H9 (cell line): ENCODE measurements around the gene FXYD1. TPM values are rescaled to one million over a fixed set of nuclear protein-coding genes. Genes with fewer than 3 reads are reported as not detected.

Experiments used
- DNase-seq: peaks from one replicate; pipeline ENCODE4 v3.0.0-alpha.2; 2017
- H2AFZ ChIP-seq: one replicate; pipeline ENCODE4 v1.6.1; 2013; ENCODE audit warnings: mild to moderate bottlenecking, low read length, control low read depth, moderate library complexity
- H2AK5ac ChIP-seq: 2 replicates; pipeline ENCODE4 v1.6.1; 2013; ENCODE audit warnings: low read length, control low read depth, mixed read lengths; ENCODE audit not compliant: insufficient read length
- H2BK120ac ChIP-seq: one replicate; pipeline ENCODE4 v1.6.1; 2013; ENCODE audit warnings: low read depth, mild to moderate bottlenecking, low read length, control low read depth, inconsistent platforms; ENCODE audit not compliant: poor library complexity, severe bottlenecking
- H2BK12ac ChIP-seq: 2 replicates; pipeline ENCODE4 v1.6.1; 2013; ENCODE audit warnings: low read length, control low read depth, mixed read lengths, low read depth; ENCODE audit not compliant: insufficient read length
- H2BK15ac ChIP-seq: 2 replicates; pipeline ENCODE4 v1.6.1; 2013; ENCODE audit warnings: low read depth, low read length, control low read depth
- H2BK20ac ChIP-seq: one replicate; pipeline ENCODE4 v1.6.1; 2013; ENCODE audit warnings: low read depth, mild to moderate bottlenecking, low read length, control low read depth, inconsistent platforms; ENCODE audit not compliant: poor library complexity, severe bottlenecking
- H2BK5ac ChIP-seq: 2 replicates; pipeline ENCODE4 v1.6.1; 2013; ENCODE audit warnings: low read length, control low read depth, mixed read lengths; ENCODE audit not compliant: insufficient read length
- H3K14ac ChIP-seq: 2 replicates; pipeline ENCODE4 v1.6.1; 2013; ENCODE audit warnings: low read length, control low read depth; ENCODE audit not compliant: insufficient read depth
- H3K18ac ChIP-seq: 2 replicates; pipeline ENCODE4 v1.6.1; 2013; ENCODE audit warnings: low read depth, mild to moderate bottlenecking, mixed read lengths, low read length, control low read depth; ENCODE audit not compliant: insufficient read length
- H3K23ac ChIP-seq: 2 replicates; pipeline ENCODE4 v1.6.1; 2013; ENCODE audit warnings: low read length, control low read depth, mixed read lengths, low read depth; ENCODE audit not compliant: insufficient read length
- H3K23me2 ChIP-seq: 2 replicates; pipeline ENCODE4 v1.6.1; 2013; ENCODE audit warnings: low read depth, mild to moderate bottlenecking, mixed read lengths, low read length, control low read depth; ENCODE audit not compliant: insufficient read length, poor library complexity, severe bottlenecking
- H3K27ac ChIP-seq: 2 replicates; pipeline ENCODE4 v1.5.1; 2013; ENCODE audit warnings: low read length, control low read depth, mixed read lengths, low read depth; ENCODE audit not compliant: insufficient read length
- H3K27me3 ChIP-seq: 2 replicates; pipeline ENCODE4 v1.6.1; 2013; ENCODE audit warnings: low read length, control low read depth, inconsistent platforms; ENCODE audit not compliant: insufficient read depth
- H3K4ac ChIP-seq: 2 replicates; pipeline ENCODE4 v1.6.1; 2013; ENCODE audit warnings: low read depth, mild to moderate bottlenecking, control low read depth, inconsistent platforms, low read length, moderate library complexity
- H3K4me1 ChIP-seq: 2 replicates; pipeline ENCODE4 v1.6.1; 2013; ENCODE audit warnings: low read length, control low read depth, inconsistent platforms; ENCODE audit not compliant: insufficient read depth
- H3K4me2 ChIP-seq: 2 replicates; pipeline ENCODE4 v1.6.1; 2013; ENCODE audit warnings: low read length, control low read depth, mixed read lengths; ENCODE audit not compliant: insufficient read length, insufficient read depth
- H3K56ac ChIP-seq: 2 replicates; pipeline ENCODE4 v1.6.1; 2013; ENCODE audit warnings: low read depth, mild to moderate bottlenecking, mixed read lengths, low read length, control low read depth; ENCODE audit not compliant: insufficient read length
- H3K79me1 ChIP-seq: 2 replicates; pipeline ENCODE4 v1.6.1; 2013; ENCODE audit warnings: low read depth, mild to moderate bottlenecking, moderate library complexity, low read length, control low read depth, inconsistent platforms; ENCODE audit not compliant: insufficient read depth, poor library complexity, severe bottlenecking
- H3K79me2 ChIP-seq: 2 replicates; pipeline ENCODE4 v1.6.1; 2013; ENCODE audit warnings: low read length, control low read depth, inconsistent platforms; ENCODE audit not compliant: insufficient read depth
- H3K9ac ChIP-seq: 2 replicates; pipeline ENCODE4 v1.6.1; 2013; ENCODE audit warnings: low read length, control low read depth, mixed read lengths; ENCODE audit not compliant: insufficient read length; ENCODE audit errors: extremely low read depth
- H3K9me3 ChIP-seq: one replicate; pipeline ENCODE4 v1.6.1; 2013; ENCODE audit warnings: low read depth, low read length, inconsistent platforms; ENCODE audit not compliant: control insufficient read depth
- H3T11ph ChIP-seq: one replicate; pipeline ENCODE4 v1.6.1; 2013; ENCODE audit warnings: mild to moderate bottlenecking, low read length, control low read depth, inconsistent platforms
- H4K20me1 ChIP-seq: one replicate; pipeline ENCODE4 v1.6.1; 2013; ENCODE audit not compliant: control insufficient read depth, insufficient read length, insufficient read depth
- H4K5ac ChIP-seq: 2 replicates; pipeline ENCODE4 v1.6.1; 2013; ENCODE audit warnings: low read depth, mild to moderate bottlenecking, mixed read lengths, low read length, control low read depth; ENCODE audit not compliant: insufficient read length
- H4K8ac ChIP-seq: replicated peaks from 2 replicates; pipeline ENCODE4 v1.6.1; 2013; ENCODE audit warnings: low read length, control low read depth, mixed read lengths, low read depth; ENCODE audit not compliant: insufficient read length
- H4K91ac ChIP-seq: 2 replicates; pipeline ENCODE4 v1.6.1; 2013; ENCODE audit warnings: low read depth, mild to moderate bottlenecking, moderate library complexity, mixed read lengths, low read length, control low read depth; ENCODE audit not compliant: insufficient read length
- H3K27ac Mint-ChIP-seq, 3 experiments: 2 replicates in 2 of 3; 3 replicates in 1 of 3; pipeline ENCODE4 v1.8.0; 2020 to 2021; ENCODE audit warnings: mixed read lengths in 3 of 3, mild to moderate bottlenecking in 1 of 3, moderate library complexity in 1 of 3
- H3K27me3 Mint-ChIP-seq: 2 replicates; pipeline ENCODE4 v1.8.0; 2021; ENCODE audit warnings: low read depth, mild to moderate bottlenecking, moderate library complexity, mixed read lengths
- H3K36me3 Mint-ChIP-seq, 3 experiments: 2 replicates in 2 of 3; 3 replicates in 1 of 3; pipeline ENCODE4 v1.8.0; 2020 to 2021; ENCODE audit warnings: low read depth in 3 of 3, mixed read lengths in 3 of 3; ENCODE audit not compliant: insufficient read depth in 1 of 3
- H3K4me1 Mint-ChIP-seq, 2 experiments: 2 replicates each; pipeline ENCODE4 v1.8.0; 2020; ENCODE audit warnings: mixed read lengths in 2 of 2
- H3K4me3 Mint-ChIP-seq, 2 experiments: 2 replicates in 1 of 2; 3 replicates in 1 of 2; pipeline ENCODE4 v1.8.0; 2020 to 2021; ENCODE audit warnings: mild to moderate bottlenecking in 2 of 2, mixed read lengths in 2 of 2, moderate library complexity in 1 of 2
- H3K9me3 Mint-ChIP-seq, 2 experiments: 2 replicates in 1 of 2; 3 replicates in 1 of 2; pipeline ENCODE4 v1.8.0; 2020; ENCODE audit warnings: mild to moderate bottlenecking in 2 of 2, mixed read lengths in 2 of 2, moderate library complexity in 1 of 2
- WGBS: extraction: QIAGEN DNeasy Blood & Tissue Kit; methylation state at CpG from one replicate; pipeline ENCODE4 v1.1.7; 2013; ENCODE audit warnings: missing lambda C conversion rate, low lambda C conversion rate, mixed read lengths; ENCODE audit not compliant: insufficient read length; ENCODE audit errors: extremely low coverage; 5-methylcytosine and 5-hydroxymethylcytosine counted together
- total RNA-seq: library from RNA; stranded (reverse); gene quantifications from 2 replicates; pipeline ENCODE4 v1.2.1, GENCODE V29; 2021
- TF ChIP-seq, protein P1 (sequence below): fragments of 200-600 bp; sonication (generic); conservative IDR thresholded peaks from 3 replicates; pipeline ENCODE4 v1.8.0; 2021; ENCODE audit warnings: antibody characterized with exemption, mild to moderate bottlenecking

The FXYD1 gene
- total RNA-seq, 1 experiment from 2014 or later = 7.7 TPM

DNA sequence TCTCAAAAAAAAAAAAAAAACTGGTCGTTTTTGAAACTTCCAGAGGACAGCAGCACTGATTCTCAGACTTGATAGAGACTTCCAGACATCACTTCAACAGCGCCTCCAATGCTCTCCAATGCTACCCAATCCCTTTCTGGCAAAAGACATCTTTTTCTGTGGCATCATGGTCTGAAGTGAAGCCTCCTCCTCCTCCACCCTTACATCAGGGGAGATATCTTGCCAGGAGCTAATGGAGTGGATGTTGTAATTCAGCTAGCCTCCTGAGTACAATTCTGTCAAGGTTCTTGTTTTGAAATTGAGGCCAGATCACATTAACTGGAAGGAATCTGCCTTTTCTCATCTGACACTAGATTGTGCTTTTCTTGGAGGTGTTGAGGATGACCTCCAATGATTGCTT, 40.1 kb downstream of the FXYD1 start:
- Histone ChIP-seq H3K4me1 (no peaks in the 10 kb centered on the region), H3K27me3 (no peaks in the 10 kb centered on the region; the same call in 1 of the 2 replicates), H4K5ac (no peak overlapping the region), H4K91ac (no peak overlapping the region), H2AFZ (no peak overlapping the region), H3T11ph (no peak overlapping the region), H4K8ac (no peak overlapping the region), H3K18ac (no peak overlapping the region), H3K4me2 (no peak overlapping the region), H3K9ac (no peak overlapping the region), H4K20me1 (no peaks in the 10 kb centered on the region), H2BK5ac (no peak overlapping the region), H3K4ac (no peak overlapping the region), H2BK12ac (no peak overlapping the region), H2BK15ac (no peak overlapping the region), H3K27ac (no peak overlapping the region), H3K56ac (no peak overlapping the region), H3K79me2 (no peaks in the 10 kb centered on the region), H3K9me3 (no peaks in the 10 kb centered on the region), H2BK120ac (no peak overlapping the region), H3K79me1 (no peaks in the 10 kb centered on the region), H2BK20ac (no peak overlapping the region), H3K23ac (no peak overlapping the region), H3K23me2 (no peaks in the 10 kb centered on the region), H3K14ac (no peak overlapping the region), H2AK5ac (no peak overlapping the region)
- TF ChIP-seq, protein P1, sequence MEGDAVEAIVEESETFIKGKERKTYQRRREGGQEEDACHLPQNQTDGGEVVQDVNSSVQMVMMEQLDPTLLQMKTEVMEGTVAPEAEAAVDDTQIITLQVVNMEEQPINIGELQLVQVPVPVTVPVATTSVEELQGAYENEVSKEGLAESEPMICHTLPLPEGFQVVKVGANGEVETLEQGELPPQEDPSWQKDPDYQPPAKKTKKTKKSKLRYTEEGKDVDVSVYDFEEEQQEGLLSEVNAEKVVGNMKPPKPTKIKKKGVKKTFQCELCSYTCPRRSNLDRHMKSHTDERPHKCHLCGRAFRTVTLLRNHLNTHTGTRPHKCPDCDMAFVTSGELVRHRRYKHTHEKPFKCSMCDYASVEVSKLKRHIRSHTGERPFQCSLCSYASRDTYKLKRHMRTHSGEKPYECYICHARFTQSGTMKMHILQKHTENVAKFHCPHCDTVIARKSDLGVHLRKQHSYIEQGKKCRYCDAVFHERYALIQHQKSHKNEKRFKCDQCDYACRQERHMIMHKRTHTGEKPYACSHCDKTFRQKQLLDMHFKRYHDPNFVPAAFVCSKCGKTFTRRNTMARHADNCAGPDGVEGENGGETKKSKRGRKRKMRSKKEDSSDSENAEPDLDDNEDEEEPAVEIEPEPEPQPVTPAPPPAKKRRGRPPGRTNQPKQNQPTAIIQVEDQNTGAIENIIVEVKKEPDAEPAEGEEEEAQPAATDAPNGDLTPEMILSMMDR = no peak
- WGBS = no CpG with 5 or more reads among the region's 2 CpGs
- Mint-ChIP-seq H3K9me3 (peaks cover 8 to 9% of the 10 kb centered on the region in 2 experiments), H3K36me3 (peaks cover 0 to 5% (median 3%) of the 10 kb centered on the region in 3 experiments; a peak in 3 of 7 replicates), H3K4me1 (peaks cover 6 to 8% of the 10 kb centered on the region in 2 experiments), H3K27me3 (peaks cover 8% of the 10 kb centered on the region), H3K27ac (no peak overlapping the region; a peak in 1 of 7 replicates), H3K4me3 (no peak overlapping the region)
- DNase-seq = peak; percentile 7
